ENCODE measurements around the gene CSTPP1.
"Not testable (repeated sequence)": the region's sequence is repeated elsewhere in the genome, so short reads cannot be mapped to it uniquely, and the experiment has no call there.

The CSTPP1 gene

DNA sequence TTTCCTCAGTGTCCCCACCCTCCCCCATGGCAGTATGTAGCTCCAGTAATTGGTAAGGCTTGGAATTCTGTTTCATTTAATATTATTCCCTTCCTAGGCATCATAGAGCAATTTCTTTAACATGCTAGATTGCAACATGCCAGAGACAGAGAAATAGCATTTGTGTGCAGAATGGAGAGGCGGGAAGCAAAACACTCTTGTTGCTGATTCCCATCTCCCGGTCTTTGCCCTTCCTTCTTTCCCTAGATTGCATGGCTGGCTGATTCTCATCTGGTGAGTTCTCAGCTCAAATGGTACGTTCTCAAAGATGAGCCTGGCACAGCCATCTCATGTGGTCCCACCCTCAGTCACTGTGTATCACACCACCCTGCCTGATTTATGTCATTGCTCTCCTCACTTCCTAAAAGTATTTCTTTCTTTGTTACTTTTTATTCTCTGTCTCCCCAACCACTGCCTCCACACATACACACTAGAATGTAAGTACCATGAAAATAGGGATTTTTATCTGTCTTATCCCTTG lies 173.2 kb downstream of the CSTPP1 start:
- H3K27me3 Mint-ChIP-seq, result no peaks in the 10 kb centered on the region
- H3K27ac Mint-ChIP-seq, result no peak overlapping the region
- H3K4me3 Mint-ChIP-seq, result no peak overlapping the region
- DNase-seq, result no peak
- no peaks in the 10 kb centered on the region for H3K36me3 Mint-ChIP-seq (ENCODE audit: low read depth)
- H3K9me3 Mint-ChIP-seq, result no peaks in the 10 kb centered on the region
- H3K4me1 Mint-ChIP-seq (ENCODE audit: low read depth), result no peaks in the 10 kb centered on the region

DNA sequence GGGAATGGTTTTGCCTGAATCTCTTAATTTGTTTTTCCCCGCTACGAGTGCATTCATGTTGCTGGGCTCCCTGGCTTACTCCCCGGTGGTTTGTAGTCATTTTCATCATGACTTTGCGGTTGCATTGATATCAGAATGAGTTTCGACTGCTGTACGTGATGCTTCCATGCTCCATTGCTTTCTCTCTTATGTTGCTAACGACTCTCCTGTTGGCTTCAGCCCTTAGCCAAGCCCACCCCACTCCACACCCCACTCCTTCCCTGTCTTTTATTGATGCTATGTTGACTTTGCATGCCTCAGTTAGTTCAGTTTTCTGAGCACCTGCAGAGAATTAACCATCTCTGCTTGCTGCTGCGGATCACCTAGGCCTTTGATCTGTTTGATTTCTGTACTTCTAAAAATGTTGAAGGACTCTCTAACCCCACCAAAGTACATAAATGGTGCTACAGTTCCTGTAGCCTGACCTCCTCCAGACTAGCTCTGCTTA lies 174.8 kb downstream of the CSTPP1 start:
- Mint-ChIP-seq H3K27ac (no peak overlapping the region), H3K4me1 (ENCODE audit: low read depth) (no peaks in the 10 kb centered on the region), H3K4me3 (no peak overlapping the region), H3K36me3 (ENCODE audit: low read depth) (no peaks in the 10 kb centered on the region), H3K9me3 (no peaks in the 10 kb centered on the region), H3K27me3 (no peaks in the 10 kb centered on the region)
- DNase-seq, result no peak

DNA sequence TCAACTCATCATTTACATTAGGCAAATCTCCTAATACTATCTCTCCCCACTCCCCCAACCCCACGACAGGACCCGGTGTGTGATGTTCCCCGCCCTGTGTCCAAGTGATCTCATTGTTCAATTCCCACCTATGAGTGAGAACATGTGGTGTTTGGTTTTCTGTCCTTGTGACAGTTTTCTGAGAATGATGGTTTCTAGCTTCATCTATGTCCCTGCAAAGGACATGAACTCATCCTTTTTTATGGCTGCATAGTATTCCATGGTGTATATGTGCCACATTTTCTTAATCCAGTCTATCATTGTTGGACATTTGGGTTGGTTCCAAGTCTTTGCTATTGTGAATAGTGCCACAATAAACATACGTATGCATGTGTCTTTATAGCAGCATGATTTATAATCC lies 176.4 kb downstream of the CSTPP1 start:
- H3K27ac Mint-ChIP-seq; H3K4me1 Mint-ChIP-seq (ENCODE audit: low read depth); H3K36me3 Mint-ChIP-seq (ENCODE audit: low read depth); H3K27me3 Mint-ChIP-seq; H3K9me3 Mint-ChIP-seq; H3K4me3 Mint-ChIP-seq; DNase-seq: not testable (repeated sequence)

DNA sequence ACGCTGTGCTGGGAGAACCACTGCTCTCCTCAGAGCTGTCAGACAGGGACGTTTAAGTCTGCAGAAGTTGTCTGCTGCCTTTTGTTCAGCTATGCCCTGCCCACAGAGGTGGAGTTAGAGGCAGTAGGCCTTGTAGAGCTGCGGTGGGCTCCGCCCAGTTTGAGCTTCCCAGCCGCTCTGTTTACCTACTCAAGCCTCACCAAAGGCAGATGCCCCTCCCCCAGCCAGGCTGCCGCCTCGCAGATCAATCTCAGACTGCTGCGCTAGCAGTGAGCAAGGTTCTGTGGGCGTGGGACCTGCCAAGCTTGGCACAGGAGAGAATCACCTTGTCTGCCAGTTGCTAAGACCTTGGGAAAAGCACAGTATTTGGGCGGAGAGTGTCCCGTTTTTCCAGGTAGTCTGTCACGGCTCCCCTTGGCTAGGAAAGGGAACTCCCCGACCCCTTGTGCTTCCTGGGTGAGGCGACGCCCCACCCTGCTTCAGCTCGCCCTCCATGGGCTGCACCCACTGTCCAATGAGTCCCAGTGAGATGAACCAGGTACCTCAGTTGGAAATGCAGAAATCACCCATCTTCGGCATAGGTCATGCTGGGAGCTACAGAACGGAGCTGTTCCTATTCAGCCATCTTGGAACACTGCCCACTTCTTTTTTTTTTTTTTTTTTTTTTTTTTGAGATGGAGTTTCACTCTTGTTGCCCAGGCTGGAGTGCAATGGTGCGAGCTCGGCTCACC lies 182.6 kb downstream of the CSTPP1 start:
- not testable (repeated sequence) for H3K27ac Mint-ChIP-seq; H3K36me3 Mint-ChIP-seq (ENCODE audit: low read depth); H3K4me3 Mint-ChIP-seq; H3K9me3 Mint-ChIP-seq; H3K27me3 Mint-ChIP-seq; H3K4me1 Mint-ChIP-seq (ENCODE audit: low read depth)
- peak; percentile 57 for DNase-seq

DNA sequence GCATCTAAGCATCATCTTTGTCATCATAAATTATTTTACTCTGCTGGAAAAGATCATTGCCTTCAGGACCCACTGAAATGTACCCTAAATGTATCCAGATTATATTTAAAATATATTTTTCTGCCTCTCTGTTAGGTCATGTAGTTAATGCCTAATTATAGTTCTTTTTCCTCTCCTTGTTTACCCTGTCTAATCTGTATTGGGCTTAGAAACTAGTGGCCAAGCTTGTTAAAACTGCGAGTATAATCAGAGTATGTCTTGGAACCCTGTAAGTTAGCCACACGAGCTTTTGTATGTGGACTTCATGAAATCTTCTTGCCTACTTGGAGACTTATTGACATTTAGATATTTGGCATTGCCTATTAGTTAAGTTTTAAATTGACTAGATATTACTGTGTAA lies 184.5 kb downstream of the CSTPP1 start:
- no peak for DNase-seq
- no peak overlapping the region for H3K4me3 Mint-ChIP-seq

DNA sequence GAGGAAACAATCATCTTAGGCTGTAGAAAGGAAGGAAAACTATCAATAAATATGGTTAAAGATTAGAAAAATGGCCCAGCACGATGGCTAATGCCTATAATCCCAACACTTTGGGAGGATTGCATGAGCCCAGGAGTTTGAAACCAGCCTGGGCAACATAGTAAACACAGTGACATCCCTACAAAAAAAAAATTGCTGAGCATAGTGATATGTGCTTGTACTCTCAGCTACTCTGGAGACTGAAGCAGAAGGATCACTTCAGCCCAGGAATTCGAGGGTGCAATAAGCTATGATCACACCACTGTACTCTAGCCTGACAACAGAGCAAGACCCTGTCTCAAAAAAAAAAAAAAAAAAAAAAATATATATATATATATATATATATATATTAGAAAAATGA lies 185.2 kb downstream of the CSTPP1 start:
- no peak for DNase-seq
- Mint-ChIP-seq H3K9me3 (no peaks in the 10 kb centered on the region), H3K4me1 (ENCODE audit: low read depth) (peaks cover 6% of the 10 kb centered on the region), H3K27me3 (no peaks in the 10 kb centered on the region), H3K36me3 (ENCODE audit: low read depth) (no peaks in the 10 kb centered on the region), H3K4me3 (no peak overlapping the region), H3K27ac (no peak overlapping the region)

More for the DNA sequence above, 184.5 kb downstream of the CSTPP1 start:
- Mint-ChIP-seq H3K27ac (no peak overlapping the region), H3K4me1 (ENCODE audit: low read depth) (peaks cover 6% of the 10 kb centered on the region), H3K27me3 (no peaks in the 10 kb centered on the region), H3K36me3 (ENCODE audit: low read depth) (no peaks in the 10 kb centered on the region), H3K9me3 (no peaks in the 10 kb centered on the region)

DNA sequence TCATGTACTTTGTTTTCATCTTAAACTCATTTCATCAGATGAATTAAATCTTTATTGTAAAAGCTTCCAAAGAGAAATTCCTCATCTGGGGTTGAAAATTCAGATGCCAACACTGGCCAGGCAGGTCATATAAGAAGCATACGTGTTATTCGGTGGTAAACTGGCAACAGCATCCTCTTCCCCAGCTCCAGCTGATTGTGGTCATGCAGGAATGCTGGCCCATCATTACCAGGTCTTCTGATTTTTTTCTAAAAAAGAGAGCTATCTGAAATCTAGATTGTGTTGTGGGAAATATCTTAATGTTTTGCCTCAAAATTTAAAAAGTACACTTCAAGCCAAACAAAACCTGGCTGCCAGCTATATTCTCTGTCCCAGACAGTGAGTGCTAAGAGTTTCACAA lies 186.5 kb downstream of the CSTPP1 start:
- Mint-ChIP-seq H3K4me1 (ENCODE audit: low read depth) (peaks cover 6% of the 10 kb centered on the region), H3K36me3 (ENCODE audit: low read depth) (no peaks in the 10 kb centered on the region)

DNA sequence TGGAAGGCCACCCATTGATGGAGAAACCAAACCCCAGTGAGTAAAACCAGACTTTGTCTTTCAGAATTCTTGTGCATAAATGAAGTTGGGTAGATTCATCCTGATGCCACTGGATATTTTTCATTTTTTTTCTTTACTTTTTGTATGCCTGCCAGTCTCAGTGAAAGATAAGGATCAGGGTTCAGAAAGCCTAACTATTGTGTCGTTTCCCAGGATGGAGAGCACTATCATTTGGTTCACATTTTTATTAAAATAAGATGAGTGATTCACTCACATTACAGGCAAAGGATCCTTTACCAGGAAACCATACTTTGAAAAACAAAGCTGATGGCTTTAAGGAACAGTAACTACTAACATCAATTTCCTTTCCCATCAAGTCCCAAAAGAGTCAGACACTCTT lies 188.1 kb downstream of the CSTPP1 start:
- H3K36me3 Mint-ChIP-seq (ENCODE audit: low read depth), result no peaks in the 10 kb centered on the region
- H3K9me3 Mint-ChIP-seq, result no peaks in the 10 kb centered on the region
- no peak for DNase-seq
- H3K27me3 Mint-ChIP-seq, result no peaks in the 10 kb centered on the region
- no peak overlapping the region for H3K27ac Mint-ChIP-seq
- no peak overlapping the region for H3K4me3 Mint-ChIP-seq
- H3K4me1 Mint-ChIP-seq (ENCODE audit: low read depth), result no peaks in the 10 kb centered on the region

More for the DNA sequence above, 186.5 kb downstream of the CSTPP1 start:
- Mint-ChIP-seq H3K27ac (no peak overlapping the region), H3K4me3 (no peak overlapping the region), H3K9me3 (no peaks in the 10 kb centered on the region), H3K27me3 (no peaks in the 10 kb centered on the region)
- DNase-seq, result no peak

DNA sequence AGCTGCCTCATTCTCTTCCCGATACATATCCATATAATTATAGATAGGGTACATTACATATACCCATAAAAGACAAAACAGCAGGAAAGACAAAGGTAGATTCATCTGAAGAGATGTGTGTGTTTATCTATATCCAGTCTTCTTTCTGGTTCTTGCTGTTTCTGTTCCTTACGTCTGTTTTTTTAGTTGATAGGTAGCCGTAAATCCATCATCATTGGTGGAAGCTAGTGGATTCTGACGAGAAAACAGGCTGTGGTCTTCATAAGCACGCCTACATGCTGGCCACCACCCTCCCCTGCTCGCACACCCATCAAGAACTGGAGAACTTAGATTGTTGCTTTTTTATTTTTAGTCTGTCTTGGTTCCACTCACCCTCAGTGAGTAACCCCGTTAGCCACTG lies 188.5 kb downstream of the CSTPP1 start:
- DNase-seq, result no peak
- Mint-ChIP-seq H3K4me1 (ENCODE audit: low read depth) (no peaks in the 10 kb centered on the region), H3K27me3 (no peaks in the 10 kb centered on the region), H3K9me3 (no peaks in the 10 kb centered on the region), H3K27ac (no peak overlapping the region), H3K36me3 (ENCODE audit: low read depth) (no peaks in the 10 kb centered on the region), H3K4me3 (no peak overlapping the region)

DNA sequence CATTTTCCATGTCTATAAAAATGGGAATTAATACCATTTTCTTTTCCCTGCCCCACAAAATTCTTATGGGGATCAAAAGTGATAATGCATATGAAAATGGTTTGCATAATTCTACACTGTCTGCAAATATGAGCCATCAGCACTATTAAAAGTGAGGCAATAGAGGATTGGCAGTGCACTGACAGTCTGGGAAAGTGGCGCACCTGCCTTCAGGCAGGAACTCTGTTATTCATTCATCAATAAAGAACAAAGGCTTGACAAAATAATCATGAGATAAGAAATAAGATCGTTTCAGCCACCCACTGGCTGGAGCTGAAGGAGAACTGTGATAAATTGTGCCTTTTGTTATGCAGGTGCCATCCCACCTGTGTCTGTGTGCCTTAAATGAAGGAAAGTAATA lies 190.7 kb downstream of the CSTPP1 start:
- Mint-ChIP-seq H3K4me3 (no peak overlapping the region), H3K4me1 (ENCODE audit: low read depth) (no peaks in the 10 kb centered on the region), H3K9me3 (no peaks in the 10 kb centered on the region), H3K27ac (no peak overlapping the region), H3K36me3 (ENCODE audit: low read depth) (no peaks in the 10 kb centered on the region), H3K27me3 (no peaks in the 10 kb centered on the region)
- no peak for DNase-seq

DNA sequence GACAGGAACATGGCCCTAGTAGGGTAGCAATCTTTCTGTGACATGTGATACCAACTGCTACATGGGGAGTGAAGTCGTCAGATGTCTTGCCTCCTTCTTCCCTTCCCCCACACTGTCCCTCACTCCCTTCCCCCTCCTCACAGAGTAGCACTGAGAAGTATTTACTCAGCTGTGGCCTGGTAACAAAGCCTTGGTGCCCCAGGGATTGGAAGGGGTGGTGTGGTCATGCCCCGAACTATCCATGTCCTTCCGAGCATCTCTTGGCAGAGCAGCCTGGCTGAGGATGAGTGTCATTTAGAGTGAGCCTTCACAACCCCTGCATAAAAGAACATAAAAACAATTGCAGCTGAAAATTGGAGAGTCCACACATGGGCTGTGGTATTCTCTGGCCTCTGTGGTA lies 194.0 kb downstream of the CSTPP1 start:
- no peak for DNase-seq
- no peaks in the 10 kb centered on the region for H3K36me3 Mint-ChIP-seq (ENCODE audit: low read depth)
- H3K4me3 Mint-ChIP-seq, result no peak overlapping the region
- H3K27me3 Mint-ChIP-seq, result no peaks in the 10 kb centered on the region
- no peaks in the 10 kb centered on the region for H3K9me3 Mint-ChIP-seq
- H3K4me1 Mint-ChIP-seq (ENCODE audit: low read depth), result no peaks in the 10 kb centered on the region
- H3K27ac Mint-ChIP-seq, result no peak overlapping the region

DNA sequence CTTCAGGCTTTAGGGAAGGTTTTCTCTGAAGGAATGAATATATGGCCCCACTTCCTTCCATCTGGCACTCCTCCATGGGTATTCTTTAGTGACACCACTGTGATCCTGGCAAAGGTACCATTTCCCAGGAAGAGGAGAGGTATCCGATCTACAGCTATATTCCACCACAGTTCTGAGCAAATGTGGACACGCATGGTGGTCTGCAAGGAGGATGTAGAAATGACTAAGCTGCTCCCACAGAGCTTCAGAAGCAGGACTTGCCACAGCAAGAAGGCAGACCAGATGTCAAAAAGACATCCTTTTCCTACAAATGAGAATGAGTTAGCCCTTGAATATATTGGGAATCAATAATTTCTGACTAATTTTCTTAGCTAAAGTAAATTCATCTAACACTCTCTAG lies 194.6 kb downstream of the CSTPP1 start:
- no peaks in the 10 kb centered on the region for H3K4me1 Mint-ChIP-seq (ENCODE audit: low read depth)
- no peak overlapping the region for H3K4me3 Mint-ChIP-seq
- H3K27me3 Mint-ChIP-seq, result no peaks in the 10 kb centered on the region
- DNase-seq, result no peak
- no peaks in the 10 kb centered on the region for H3K36me3 Mint-ChIP-seq (ENCODE audit: low read depth)
- no peak overlapping the region for H3K27ac Mint-ChIP-seq
- H3K9me3 Mint-ChIP-seq, result no peaks in the 10 kb centered on the region

DNA sequence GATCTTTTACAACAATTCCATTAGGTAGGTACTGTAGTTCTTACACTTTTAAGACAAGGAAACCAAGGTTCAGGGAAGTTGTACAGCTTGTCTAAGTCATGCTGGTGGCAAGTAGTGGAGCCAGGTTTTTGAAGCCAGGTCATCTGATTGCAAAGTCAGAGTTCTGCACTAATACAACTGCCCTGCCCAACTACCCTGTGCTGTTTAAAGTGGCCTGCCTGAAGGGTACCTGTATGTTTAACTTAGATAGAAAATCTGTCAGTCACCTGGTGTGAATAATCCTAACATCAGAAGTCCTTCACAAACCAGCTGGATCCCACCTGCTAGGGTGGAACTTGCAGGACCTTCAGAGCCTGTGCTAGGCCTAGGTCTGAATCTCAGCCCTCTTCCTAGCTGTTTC lies 195.9 kb downstream of the CSTPP1 start:
- H3K36me3 Mint-ChIP-seq (ENCODE audit: low read depth), result peaks cover 4% of the 10 kb centered on the region
- no peaks in the 10 kb centered on the region for H3K9me3 Mint-ChIP-seq
- H3K27ac Mint-ChIP-seq, result no peak overlapping the region
- no peaks in the 10 kb centered on the region for H3K27me3 Mint-ChIP-seq
- no peak for DNase-seq
- no peak overlapping the region for H3K4me3 Mint-ChIP-seq
- no peaks in the 10 kb centered on the region for H3K4me1 Mint-ChIP-seq (ENCODE audit: low read depth)

DNA sequence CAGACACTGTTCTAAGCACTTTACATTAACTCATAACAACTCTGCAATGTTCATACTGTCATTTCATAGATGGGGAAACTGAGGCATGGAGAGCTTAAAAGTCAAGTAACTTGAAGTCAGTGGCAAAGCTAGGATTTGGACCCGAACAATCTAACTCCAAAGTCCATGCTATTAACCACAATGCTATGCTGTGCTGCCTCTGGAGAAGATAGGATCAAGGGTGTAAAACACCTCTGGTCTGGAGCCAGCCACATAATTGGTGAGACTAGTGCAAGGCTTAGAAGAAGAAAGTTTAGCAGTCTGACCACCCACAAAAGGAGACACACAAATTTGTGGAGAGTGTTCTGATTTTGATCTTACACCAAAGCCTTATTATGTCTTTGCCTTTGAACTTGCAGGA lies 196.4 kb downstream of the CSTPP1 start:
- no peaks in the 10 kb centered on the region for H3K27me3 Mint-ChIP-seq
- no peaks in the 10 kb centered on the region for H3K9me3 Mint-ChIP-seq
- no peak overlapping the region for H3K4me3 Mint-ChIP-seq
- H3K36me3 Mint-ChIP-seq (ENCODE audit: low read depth), result peaks cover 9% of the 10 kb centered on the region
- no peak for DNase-seq
- H3K27ac Mint-ChIP-seq, result no peak overlapping the region
- H3K4me1 Mint-ChIP-seq (ENCODE audit: low read depth), result no peaks in the 10 kb centered on the region

DNA sequence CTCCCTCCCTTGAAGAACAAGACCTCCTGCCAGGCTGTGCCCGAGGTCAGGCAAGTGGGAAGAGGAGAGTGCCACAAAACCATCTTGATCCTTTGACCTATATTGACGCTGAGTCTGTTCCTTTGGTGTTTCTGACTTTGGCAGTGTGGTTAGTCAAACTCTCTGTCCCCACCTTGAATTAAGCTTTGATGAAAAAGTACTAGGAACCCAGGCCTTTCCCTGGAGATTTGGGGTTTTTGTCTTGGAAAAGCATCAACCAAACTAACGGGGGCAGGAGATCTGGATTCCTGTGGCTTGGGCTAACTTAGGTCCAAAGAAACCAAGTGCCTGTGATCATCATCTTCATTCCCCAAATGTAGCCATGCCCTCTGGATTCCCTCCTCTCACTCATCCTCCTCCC lies 199.8 kb downstream of the CSTPP1 start:
- no peak overlapping the region for H3K27ac Mint-ChIP-seq
- DNase-seq, result no peak
- H3K4me3 Mint-ChIP-seq, result no peak overlapping the region
- no peaks in the 10 kb centered on the region for H3K9me3 Mint-ChIP-seq
- H3K36me3 Mint-ChIP-seq (ENCODE audit: low read depth), result peaks cover 21% of the 10 kb centered on the region
- H3K27me3 Mint-ChIP-seq, result no peaks in the 10 kb centered on the region
- no peaks in the 10 kb centered on the region for H3K4me1 Mint-ChIP-seq (ENCODE audit: low read depth)

DNA sequence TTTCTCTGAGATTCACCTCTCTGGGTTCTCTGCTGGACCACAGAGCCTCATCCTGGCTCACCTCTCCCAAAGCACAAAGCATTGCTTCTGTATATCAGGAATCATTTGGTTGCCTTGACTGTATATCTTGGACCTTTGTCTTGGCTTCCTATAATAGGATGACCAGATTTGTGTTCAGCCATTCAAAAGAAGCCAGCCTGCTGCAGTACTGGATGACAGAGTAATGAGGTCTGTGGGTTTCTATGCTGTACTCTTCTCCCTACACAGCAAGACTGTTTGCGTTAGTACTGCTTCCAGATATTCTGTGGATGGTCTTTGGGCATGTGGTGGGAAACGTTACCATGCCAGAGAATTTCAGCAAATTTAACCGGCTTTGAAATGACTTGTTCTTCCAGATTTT lies 200.4 kb downstream of the CSTPP1 start:
- Mint-ChIP-seq H3K36me3 (ENCODE audit: low read depth) (peaks cover 21% of the 10 kb centered on the region), H3K27ac (no peak overlapping the region), H3K27me3 (no peaks in the 10 kb centered on the region), H3K4me1 (ENCODE audit: low read depth) (no peaks in the 10 kb centered on the region), H3K4me3 (no peak overlapping the region), H3K9me3 (no peaks in the 10 kb centered on the region)
- DNase-seq, result no peak

All from activated T-cell treated with anti-CD3 and anti-CD28 coated beads, Interleukin-2, amount 50 U/mL, for 24 hours (primary cell).